Kidney (tissue), 14 donors: ENCODE results near the gene ACTL7B. TPM values are rescaled to one million over a fixed set of nuclear protein-coding genes. Genes with fewer than 3 reads are reported as not detected.

Source experiments
- DNase-seq, 5 donors: peaks; one replicate each; pipeline ENCODE4 v3.0.0-alpha.2; 2013 to 2020
- FAIRE-seq: peaks from 2 replicates; lab custom pipeline; 2012; peaks lifted over from hg19 to GRCh38; lab: Jason Lieb, UNC
- H3K27ac ChIP-seq, 2 donors: one replicate each; pipeline ENCODE4 v1.7.0; 2013; ENCODE audit warnings: low read depth in 2 of 2, low read length in 2 of 2, inconsistent platforms in 1 of 2
- H3K27me3 ChIP-seq: one replicate; pipeline ENCODE4 v1.7.1; 2013; ENCODE audit warnings: low read length, inconsistent platforms; ENCODE audit not compliant: control insufficient read depth, insufficient read depth
- H3K36me3 ChIP-seq, 3 donors: one replicate each; pipeline versions ENCODE4 v1.7.0 to v1.7.1; 2013; ENCODE audit warnings: low read length in 3 of 3, control low read depth in 1 of 3, inconsistent platforms in 1 of 3; ENCODE audit not compliant: insufficient read depth in 3 of 3, control insufficient read depth in 2 of 3
- H3K4me1 ChIP-seq, 3 donors: one replicate each; pipeline versions ENCODE4 v1.7.0 to v1.7.1; 2013; ENCODE audit warnings: low read length in 3 of 3, inconsistent platforms in 1 of 3, low read depth in 1 of 3; ENCODE audit not compliant: control insufficient read depth in 2 of 3, insufficient read depth in 2 of 3
- H3K4me3 ChIP-seq, 3 donors: one replicate each; pipeline versions ENCODE4 v1.7.0 to v1.8.1; 2013; ENCODE audit warnings: low read length in 3 of 3, control low read depth in 1 of 3, inconsistent platforms in 1 of 3
- H3K9ac ChIP-seq, 3 donors: one replicate each; pipeline versions ENCODE4 v1.7.0 to v1.7.1; 2013; ENCODE audit warnings: low read length in 3 of 3, control low read depth in 1 of 3, inconsistent platforms in 1 of 3
- H3K9me3 ChIP-seq, 3 donors: one replicate each; pipeline versions ENCODE4 v1.7.0 to v1.7.1; 2013; ENCODE audit warnings: low read length in 3 of 3, control low read depth in 1 of 3, inconsistent platforms in 1 of 3; ENCODE audit not compliant: control insufficient read depth in 2 of 3, insufficient read depth in 1 of 3
- CTCF ChIP-seq: IDR thresholded peaks from 3 replicates; pipeline ENCODE4 v1.5.1; 2012; ENCODE audit warnings: mild to moderate bottlenecking, moderate library complexity, borderline replicate concordance; ENCODE audit not compliant: insufficient read depth; ENCODE audit errors: extremely low read depth
- intact Hi-C: fragments of 100-400 bp; cut with DNase I; formaldehyde crosslinking; loops from one replicate; pipeline ENCODE4 v1.11.1; 2022
- polyA plus RNA-seq: library from polyadenylated mRNA; stranded (reverse); fragments of 350-450 nt; fragmentation: Illumina TruSeq; extraction: RNeasy Lipid Tissue Mini Kit (QIAGEN cat#74804); gene quantifications from one replicate; pipeline ENCODE4 v1.2.3, GENCODE V29; 2014; ENCODE audit warnings: low read depth, low replicate concordance; ENCODE audit not compliant: insufficient read depth
- total RNA-seq: library from RNA; stranded (reverse); fragmentation: NEBNext Ultra II Directional; extraction: Animal tissue kit (Norgen Biotek cat#: 25700); gene quantifications from one replicate; pipeline ENCODE4 v1.2.1, GENCODE V29; 2021
- donor health status: control.
- donor health status: control.
- donor health status: control.
- donor health status: control.
- donor health status: control.
- donor health status: DM: yes; HTN: yes; CAD: no.
- donor health status: Normal renal cell carcinoma (clear cell type).

The ACTL7B gene
- total and polyA plus RNA-seq, 2 donors from 2014 or later = not detected

GRCh38 chr9:108834959-108835665 is 20.7 kb downstream of the ACTL7B start:
- intact Hi-C loops = no loop called here
- no peaks in the 10 kb centered on the region for H3K27me3 ChIP-seq

GRCh38 chr9:108832179-108832500 is 23.6 kb downstream of the ACTL7B start:
- intact Hi-C loops = no loop called here
- FAIRE-seq (no peak), DNase-seq (no peak)
- no peak overlapping the region for H3K4me3 ChIP-seq
- TF ChIP-seq CTCF = no peak
- no peak overlapping the region for H3K27ac ChIP-seq
- no peaks in the 10 kb centered on the region for H3K36me3 ChIP-seq
- no peaks in the 10 kb centered on the region for H3K9me3 ChIP-seq
- H3K9ac ChIP-seq = no peak overlapping the region
- no peaks in the 10 kb centered on the region for H3K4me1 ChIP-seq
- H3K27me3 ChIP-seq = no peaks in the 10 kb centered on the region

More at GRCh38 chr9:108834959-108835665, 20.7 kb downstream of the ACTL7B start:
- Histone ChIP-seq H3K4me3 (no peak overlapping the region), H3K9ac (no peak overlapping the region), H3K4me1 (no peaks in the 10 kb centered on the region), H3K36me3 (no peaks in the 10 kb centered on the region), H3K9me3 (no peaks in the 10 kb centered on the region), H3K27ac (no peak overlapping the region)
- TF ChIP-seq CTCF = no peak
- DNase-seq (no peak), FAIRE-seq (no peak)

- intact Hi-C loops = no loop called here
- no peak overlapping the region for H3K9ac ChIP-seq
- no peaks in the 10 kb centered on the region for H3K36me3 ChIP-seq
- no peak for FAIRE-seq
- no peak for TF ChIP-seq CTCF
- no peak for DNase-seq
- no peaks in the 10 kb centered on the region for H3K27me3 ChIP-seq
- H3K4me3 ChIP-seq = no peak overlapping the region
- H3K9me3 ChIP-seq = no peaks in the 10 kb centered on the region
- no peaks in the 10 kb centered on the region for H3K4me1 ChIP-seq
- no peak overlapping the region for H3K27ac ChIP-seq
Measured at GRCh38 chr9:108831496-108832178, 24.1 kb downstream of the ACTL7B start.
